Measurements from ENCODE around the gene MRPS23. TPM values are rescaled to one million over a fixed set of nuclear protein-coding genes. Genes with fewer than 3 reads are reported as not detected.

Gene MRPS23
- total and polyA plus RNA-seq, 2 of the 4 experiments (the other 2 are of a cell fraction) = 23.5 to 37.3 TPM

DNA sequence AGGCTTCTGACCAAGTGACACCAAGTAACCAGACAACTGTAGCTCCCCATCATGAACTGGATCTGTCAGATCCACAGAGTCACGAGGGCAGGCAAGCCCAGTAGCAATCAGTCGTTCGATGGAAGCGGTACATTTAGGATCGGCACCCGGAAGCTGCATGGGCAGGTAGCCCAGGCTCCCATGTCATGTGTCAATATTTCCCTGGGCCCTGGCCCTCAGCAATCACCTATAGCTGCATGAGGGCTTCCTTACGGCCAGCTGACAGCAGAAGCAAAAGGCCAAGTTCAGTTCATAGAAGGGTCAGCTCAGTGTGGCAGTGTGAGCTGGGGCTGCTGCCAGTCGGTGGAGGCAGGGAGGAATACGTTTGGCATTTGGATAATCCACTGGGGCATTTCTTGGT, 31.8 kb downstream of the MRPS23 start:
- no peaks in the 10 kb centered on the region for H3K9me1 ChIP-seq (ENCODE audit: insufficient read depth, low read length)
- H3K4me3 ChIP-seq (ENCODE audit: insufficient read depth, low read depth, low read length) = no peak overlapping the region
- H3K18ac ChIP-seq (ENCODE audit: low read depth, low read length) = no peak overlapping the region
- no peaks in the 10 kb centered on the region for H4K20me1 ChIP-seq (ENCODE audit: insufficient read depth, low read length)
- no peak for DNase-seq
- in situ Hi-C loops (cut with MboI; ENCODE audit: low sequenced_read_pairs) (loop anchor here (25.0 kb wide), 1 partner anchor 2006 kb away; no protein-coding TSS in a partner anchor), dilution Hi-C loops (cut with HindIII; ENCODE audit: low sequenced_read_pairs, unreplicated experiment) (no loop called here), intact Hi-C loops (cut with micrococcal nuclease) (no loop called here)
- no CpG with 5 or more reads among the region's 9 CpGs for WGBS, 2 experiments (ENCODE audit: extremely low coverage in 2 of 2, insufficient read length in 1 of 2)
- H2BK120ac ChIP-seq (ENCODE audit: low read depth, low read length) = no peak overlapping the region
- no peaks in the 10 kb centered on the region for H3K36me3 ChIP-seq (ENCODE audit: control insufficient read depth, insufficient read depth, low read length)
- no peak overlapping the region for H4K8ac ChIP-seq (ENCODE audit: low read depth in 2 of 2, low read length in 2 of 2)
- H3K4me1 ChIP-seq (ENCODE audit: control insufficient read depth, insufficient read depth, low read length) = no peaks in the 10 kb centered on the region
- ATAC-seq (ENCODE audit: low read depth) = no peak
- H3K9me3 ChIP-seq (ENCODE audit: control insufficient read depth, insufficient read depth, low read length) = no peaks in the 10 kb centered on the region
- H3K27ac ChIP-seq (ENCODE audit: insufficient read depth, low read length) = no peak overlapping the region
- H2BK20ac ChIP-seq (ENCODE audit: low read depth, low read length) = no peak overlapping the region
- ChIA-PET POLR2A (ENCODE audit: unreplicated experiment) (no interaction called here), CTCF (no interaction called here)
- H2AK5ac ChIP-seq (ENCODE audit: low read depth, low read length) = no peak overlapping the region
- H3K9ac ChIP-seq (ENCODE audit: low read depth, low read length) = no peak overlapping the region
- H2BK5ac ChIP-seq (ENCODE audit: low read depth, low read length, poor library complexity, severe bottlenecking) = no peak overlapping the region
- H3K79me1 ChIP-seq (ENCODE audit: low read depth in 1 of 2, low read length in 2 of 2) = no peaks in the 10 kb centered on the region
- H3K56ac ChIP-seq (ENCODE audit: extremely low read depth, insufficient read depth, low read length) = no peak overlapping the region
- no peak overlapping the region for H2BK15ac ChIP-seq (ENCODE audit: low read depth, low read length)
- peak overlapping the region; percentile 13 for H2AK9ac ChIP-seq (replicated peaks; ENCODE audit: low read depth, low read length, poor library complexity)
- no TSS peak for BruUV-seq (replicated peaks)
- no peak overlapping the region for H3K4me2 ChIP-seq (ENCODE audit: low read depth, low read length)
- H4K5ac ChIP-seq (ENCODE audit: low read depth, low read length) = no peak overlapping the region
- H3K23ac ChIP-seq (ENCODE audit: low read depth, low read length) = no peak overlapping the region
- H3K4ac ChIP-seq (ENCODE audit: low read depth, low read length) = no peak overlapping the region
- no peak overlapping the region for H2AFZ ChIP-seq (replicated peaks; ENCODE audit: low read length, poor library complexity)
- no peak for TF ChIP-seq NFE2L2 (IDR thresholded peaks at IDR 0.05; ENCODE audit: low read depth, low read length)
- no peak for TF ChIP-seq POLR2A (IDR thresholded peaks at IDR 0.05; ENCODE audit: low read depth, low read length)
- no peak for TF ChIP-seq RCOR1 (IDR thresholded peaks at IDR 0.05; ENCODE audit: insufficient replicate concordance, low read length)
- TF ChIP-seq, protein P1, sequence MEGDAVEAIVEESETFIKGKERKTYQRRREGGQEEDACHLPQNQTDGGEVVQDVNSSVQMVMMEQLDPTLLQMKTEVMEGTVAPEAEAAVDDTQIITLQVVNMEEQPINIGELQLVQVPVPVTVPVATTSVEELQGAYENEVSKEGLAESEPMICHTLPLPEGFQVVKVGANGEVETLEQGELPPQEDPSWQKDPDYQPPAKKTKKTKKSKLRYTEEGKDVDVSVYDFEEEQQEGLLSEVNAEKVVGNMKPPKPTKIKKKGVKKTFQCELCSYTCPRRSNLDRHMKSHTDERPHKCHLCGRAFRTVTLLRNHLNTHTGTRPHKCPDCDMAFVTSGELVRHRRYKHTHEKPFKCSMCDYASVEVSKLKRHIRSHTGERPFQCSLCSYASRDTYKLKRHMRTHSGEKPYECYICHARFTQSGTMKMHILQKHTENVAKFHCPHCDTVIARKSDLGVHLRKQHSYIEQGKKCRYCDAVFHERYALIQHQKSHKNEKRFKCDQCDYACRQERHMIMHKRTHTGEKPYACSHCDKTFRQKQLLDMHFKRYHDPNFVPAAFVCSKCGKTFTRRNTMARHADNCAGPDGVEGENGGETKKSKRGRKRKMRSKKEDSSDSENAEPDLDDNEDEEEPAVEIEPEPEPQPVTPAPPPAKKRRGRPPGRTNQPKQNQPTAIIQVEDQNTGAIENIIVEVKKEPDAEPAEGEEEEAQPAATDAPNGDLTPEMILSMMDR (conservative IDR thresholded peaks at IDR 0.05; ENCODE audit: low read depth, low read length) = no peak
- TF ChIP-seq FOS (IDR thresholded peaks at IDR 0.05; ENCODE audit: low read depth, low read length) = no peak
- no peak for TF ChIP-seq RFX5 (IDR thresholded peaks at IDR 0.05; ENCODE audit: low read depth, low read length)
- no peak for TF ChIP-seq SMC3 (IDR thresholded peaks at IDR 0.05; ENCODE audit: low read depth, low read length)
- no peak for TF ChIP-seq BHLHE40 (IDR thresholded peaks at IDR 0.05; ENCODE audit: low read depth, low read length)
- TF ChIP-seq, protein P2, sequence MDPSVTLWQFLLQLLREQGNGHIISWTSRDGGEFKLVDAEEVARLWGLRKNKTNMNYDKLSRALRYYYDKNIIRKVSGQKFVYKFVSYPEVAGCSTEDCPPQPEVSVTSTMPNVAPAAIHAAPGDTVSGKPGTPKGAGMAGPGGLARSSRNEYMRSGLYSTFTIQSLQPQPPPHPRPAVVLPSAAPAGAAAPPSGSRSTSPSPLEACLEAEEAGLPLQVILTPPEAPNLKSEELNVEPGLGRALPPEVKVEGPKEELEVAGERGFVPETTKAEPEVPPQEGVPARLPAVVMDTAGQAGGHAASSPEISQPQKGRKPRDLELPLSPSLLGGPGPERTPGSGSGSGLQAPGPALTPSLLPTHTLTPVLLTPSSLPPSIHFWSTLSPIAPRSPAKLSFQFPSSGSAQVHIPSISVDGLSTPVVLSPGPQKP (IDR thresholded peaks at IDR 0.05; ENCODE audit: borderline replicate concordance, low read depth, low read length) = no peak
- no peak for TF ChIP-seq CEBPB (IDR thresholded peaks at IDR 0.05; ENCODE audit: low read depth, low read length)
- no peak for TF ChIP-seq CHD1 (IDR thresholded peaks at IDR 0.05; ENCODE audit: low read depth, low read length)
- H4K91ac ChIP-seq (ENCODE audit: insufficient read depth, low read depth, low read length) = no peak overlapping the region
- no peak overlapping the region for H3K14ac ChIP-seq (replicated peaks; ENCODE audit: low read depth, low read length)
- H3K27me3 ChIP-seq (ENCODE audit: control insufficient read depth, insufficient read depth, low read length) = peaks cover 27% of the 10 kb centered on the region

All from IMR-90 (cell line).